ENCODE measurements around the gene ITPR2. TPM values are rescaled to one million over a fixed set of nuclear protein-coding genes. Genes with fewer than 3 reads are reported as not detected.

Gene ITPR2
- total RNA-seq, 3 donors from 2014 or later (not counting 1 experiment from before 2014, with no cell fraction given), result 59.1 to 70.7 (median 68.2) TPM

DNA sequence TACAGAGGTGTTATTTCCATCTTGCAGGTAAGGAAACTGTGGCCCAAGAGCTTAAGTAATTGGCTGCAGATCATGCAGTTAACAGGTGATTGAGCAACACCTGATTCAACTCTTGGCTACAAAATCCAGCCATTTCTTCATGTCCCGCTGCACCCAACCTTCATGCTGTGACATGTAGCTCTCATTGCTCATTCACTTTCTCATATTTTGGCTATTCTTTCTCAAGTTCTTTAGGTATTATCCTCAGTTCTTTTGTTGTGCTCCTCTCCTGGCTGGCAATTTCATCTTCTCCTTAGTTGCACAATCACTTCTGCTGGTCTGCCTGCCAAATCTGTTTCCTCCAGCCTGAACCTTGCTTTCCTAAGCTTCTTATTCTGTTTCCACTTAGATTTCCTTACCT lies 336.8 kb downstream of the ITPR2 start:
- no peaks in the 10 kb centered on the region for H3K27me3 ChIP-seq (ENCODE audit: control insufficient read depth, insufficient read depth, low read length)
- peaks cover 3% of the 10 kb centered on the region for H3K36me3 ChIP-seq (ENCODE audit: control insufficient read depth, insufficient read depth, low read length)
- H3K4me1 Mint-ChIP-seq, result peaks cover 0 to 6% of the 10 kb centered on the region in 2 donors
- TF ChIP-seq, protein P1, sequence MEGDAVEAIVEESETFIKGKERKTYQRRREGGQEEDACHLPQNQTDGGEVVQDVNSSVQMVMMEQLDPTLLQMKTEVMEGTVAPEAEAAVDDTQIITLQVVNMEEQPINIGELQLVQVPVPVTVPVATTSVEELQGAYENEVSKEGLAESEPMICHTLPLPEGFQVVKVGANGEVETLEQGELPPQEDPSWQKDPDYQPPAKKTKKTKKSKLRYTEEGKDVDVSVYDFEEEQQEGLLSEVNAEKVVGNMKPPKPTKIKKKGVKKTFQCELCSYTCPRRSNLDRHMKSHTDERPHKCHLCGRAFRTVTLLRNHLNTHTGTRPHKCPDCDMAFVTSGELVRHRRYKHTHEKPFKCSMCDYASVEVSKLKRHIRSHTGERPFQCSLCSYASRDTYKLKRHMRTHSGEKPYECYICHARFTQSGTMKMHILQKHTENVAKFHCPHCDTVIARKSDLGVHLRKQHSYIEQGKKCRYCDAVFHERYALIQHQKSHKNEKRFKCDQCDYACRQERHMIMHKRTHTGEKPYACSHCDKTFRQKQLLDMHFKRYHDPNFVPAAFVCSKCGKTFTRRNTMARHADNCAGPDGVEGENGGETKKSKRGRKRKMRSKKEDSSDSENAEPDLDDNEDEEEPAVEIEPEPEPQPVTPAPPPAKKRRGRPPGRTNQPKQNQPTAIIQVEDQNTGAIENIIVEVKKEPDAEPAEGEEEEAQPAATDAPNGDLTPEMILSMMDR (IDR thresholded peaks at IDR 0.05), result no peak
- no peak for DNase-seq
- H3K4me1 ChIP-seq (ENCODE audit: control insufficient read depth, insufficient read depth, low read length), result no peaks in the 10 kb centered on the region
- no peaks in the 10 kb centered on the region for H3K9me3 ChIP-seq (ENCODE audit: control insufficient read depth, insufficient read depth, low read length)
- no peaks in the 10 kb centered on the region for H3K36me3 Mint-ChIP-seq
- no peak for ATAC-seq
- H3K4me3 ChIP-seq (ENCODE audit: low read length), result no peak overlapping the region
- H3K9me3 Mint-ChIP-seq, result no peaks in the 10 kb centered on the region
- H3K27ac Mint-ChIP-seq, result no peak overlapping the region
- intact Hi-C loops (cut with micrococcal nuclease), result no loop called here
- 97% methylated on average over 1 of the region's 1 CpG for WGBS (ENCODE audit: insufficient coverage)
- no peak overlapping the region for H3K27ac ChIP-seq (ENCODE audit: low read length)
- no peak overlapping the region for H3K4me3 Mint-ChIP-seq
- H3K27me3 Mint-ChIP-seq (ENCODE audit: low read depth in 2 of 2), result no peaks in the 10 kb centered on the region

DNA sequence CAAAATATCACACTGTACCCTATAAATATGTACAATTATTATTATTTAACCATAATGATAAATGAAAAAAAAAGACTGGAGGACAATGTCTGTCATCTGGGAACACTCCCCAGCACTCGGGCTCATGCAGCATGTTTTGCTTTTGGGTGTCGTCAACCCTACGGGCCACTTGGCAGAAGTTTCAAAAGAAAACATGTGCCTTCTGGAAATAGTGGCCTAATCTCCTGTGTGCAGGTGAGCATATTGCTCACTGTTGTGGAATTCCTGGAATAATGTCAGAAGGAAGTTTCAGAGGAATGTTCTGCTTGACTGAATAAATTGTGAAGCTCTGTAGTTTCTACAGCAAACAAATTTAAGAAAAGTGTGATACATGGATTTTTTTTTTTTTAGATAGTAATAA lies 339.3 kb downstream of the ITPR2 start:
- DNase-seq (no peak), ATAC-seq (no peak)
- Mint-ChIP-seq H3K9me3 (no peaks in the 10 kb centered on the region), H3K36me3 (no peaks in the 10 kb centered on the region), H3K27me3 (ENCODE audit: low read depth in 2 of 2) (no peaks in the 10 kb centered on the region), H3K4me3 (no peak overlapping the region), H3K4me1 (peaks cover 0 to 6% of the 10 kb centered on the region in 2 donors), H3K27ac (no peak overlapping the region)
- 94% methylated on average over 3 of the region's 3 CpGs for WGBS (ENCODE audit: insufficient coverage)
- H3K9me3 ChIP-seq (ENCODE audit: control insufficient read depth, insufficient read depth, low read length), result no peaks in the 10 kb centered on the region
- intact Hi-C loops (cut with micrococcal nuclease), result no loop called here
- H3K27ac ChIP-seq (ENCODE audit: low read length), result no peak overlapping the region
- peaks cover 9% of the 10 kb centered on the region for H3K36me3 ChIP-seq (ENCODE audit: control insufficient read depth, insufficient read depth, low read length)
- H3K4me3 ChIP-seq (ENCODE audit: low read length), result no peak overlapping the region
- no peaks in the 10 kb centered on the region for H3K4me1 ChIP-seq (ENCODE audit: control insufficient read depth, insufficient read depth, low read length)
- H3K27me3 ChIP-seq (ENCODE audit: control insufficient read depth, insufficient read depth, low read length), result no peaks in the 10 kb centered on the region
- TF ChIP-seq, protein P1 (IDR thresholded peaks at IDR 0.05), result no peak

DNA sequence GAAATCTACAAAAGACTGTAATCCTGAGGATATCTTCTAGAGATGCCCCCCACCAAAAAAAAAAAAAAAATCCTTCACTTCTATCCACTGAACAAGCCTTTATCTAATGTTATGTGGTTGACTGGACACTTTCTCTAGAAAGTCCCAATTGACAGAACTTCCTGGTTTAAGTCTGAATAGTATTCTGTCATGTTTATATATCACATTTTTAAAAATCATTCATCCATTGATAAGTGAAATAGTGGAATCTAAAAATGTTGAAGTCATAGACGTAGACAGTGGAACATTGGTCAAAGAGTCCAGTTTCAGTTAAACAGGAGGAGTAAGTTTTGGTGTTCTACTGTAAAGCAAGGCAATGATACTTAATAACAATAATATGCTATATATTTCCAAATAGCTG lies 340.6 kb downstream of the ITPR2 start:
- WGBS (ENCODE audit: insufficient coverage), result no CpG with 5 or more reads among the region's 1 CpG
- intact Hi-C loops (cut with micrococcal nuclease), result no loop called here
- no peak overlapping the region for H3K4me3 Mint-ChIP-seq
- Histone ChIP-seq H3K27me3 (ENCODE audit: control insufficient read depth, insufficient read depth, low read length) (no peaks in the 10 kb centered on the region), H3K4me3 (ENCODE audit: low read length) (no peak overlapping the region), H3K27ac (ENCODE audit: low read length) (no peak overlapping the region), H3K9me3 (ENCODE audit: control insufficient read depth, insufficient read depth, low read length) (no peaks in the 10 kb centered on the region), H3K4me1 (ENCODE audit: control insufficient read depth, insufficient read depth, low read length) (no peaks in the 10 kb centered on the region), H3K36me3 (ENCODE audit: control insufficient read depth, insufficient read depth, low read length) (peaks cover 12% of the 10 kb centered on the region)
- H3K4me1 Mint-ChIP-seq, result peaks cover 0 to 6% of the 10 kb centered on the region in 2 donors
- H3K36me3 Mint-ChIP-seq, result no peaks in the 10 kb centered on the region
- no peaks in the 10 kb centered on the region for H3K27me3 Mint-ChIP-seq (ENCODE audit: low read depth in 2 of 2)
- H3K9me3 Mint-ChIP-seq, result no peaks in the 10 kb centered on the region
- ATAC-seq, result no peak
- no peak overlapping the region for H3K27ac Mint-ChIP-seq
- DNase-seq, result no peak
- TF ChIP-seq, protein P1 (IDR thresholded peaks at IDR 0.05), result no peak

DNA sequence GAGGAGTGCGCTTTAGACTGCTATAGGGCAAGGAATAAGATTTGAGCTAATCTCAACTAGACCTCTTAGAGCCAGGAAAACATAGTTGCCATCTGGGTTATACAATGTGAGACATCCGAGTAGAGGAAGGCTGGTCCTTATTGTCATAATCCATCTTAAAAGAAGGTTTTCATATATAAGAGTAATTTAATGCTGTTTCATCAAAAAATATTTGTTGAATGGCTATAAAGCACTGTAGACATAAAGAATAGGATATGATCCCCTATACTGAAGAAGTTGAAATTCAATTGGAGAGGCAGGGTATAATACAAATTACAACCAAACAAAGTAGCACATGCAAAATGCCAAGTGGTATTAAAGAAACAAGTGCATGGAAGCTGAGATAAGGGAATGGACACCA lies 343.1 kb downstream of the ITPR2 start:
- Mint-ChIP-seq H3K4me3 (no peak overlapping the region), H3K4me1 (no peaks in the 10 kb centered on the region), H3K9me3 (no peaks in the 10 kb centered on the region), H3K27ac (no peak overlapping the region), H3K36me3 (peaks cover 10% of the 10 kb centered on the region), H3K27me3 (ENCODE audit: low read depth in 2 of 2) (no peaks in the 10 kb centered on the region)
- 100% methylated on average over 1 of the region's 2 CpGs for WGBS (ENCODE audit: insufficient coverage)
- ATAC-seq (no peak), DNase-seq (no peak)
- Histone ChIP-seq H3K9me3 (ENCODE audit: control insufficient read depth, insufficient read depth, low read length) (no peaks in the 10 kb centered on the region), H3K27ac (ENCODE audit: low read length) (no peak overlapping the region), H3K4me3 (ENCODE audit: low read length) (no peak overlapping the region), H3K4me1 (ENCODE audit: control insufficient read depth, insufficient read depth, low read length) (no peaks in the 10 kb centered on the region), H3K27me3 (ENCODE audit: control insufficient read depth, insufficient read depth, low read length) (no peaks in the 10 kb centered on the region), H3K36me3 (ENCODE audit: control insufficient read depth, insufficient read depth, low read length) (peaks cover 18% of the 10 kb centered on the region)
- TF ChIP-seq, protein P1 (IDR thresholded peaks at IDR 0.05), result no peak
- intact Hi-C loops (cut with micrococcal nuclease), result no loop called here
